ENCODE measurements around the gene MYO10.

The MYO10 gene

DNA sequence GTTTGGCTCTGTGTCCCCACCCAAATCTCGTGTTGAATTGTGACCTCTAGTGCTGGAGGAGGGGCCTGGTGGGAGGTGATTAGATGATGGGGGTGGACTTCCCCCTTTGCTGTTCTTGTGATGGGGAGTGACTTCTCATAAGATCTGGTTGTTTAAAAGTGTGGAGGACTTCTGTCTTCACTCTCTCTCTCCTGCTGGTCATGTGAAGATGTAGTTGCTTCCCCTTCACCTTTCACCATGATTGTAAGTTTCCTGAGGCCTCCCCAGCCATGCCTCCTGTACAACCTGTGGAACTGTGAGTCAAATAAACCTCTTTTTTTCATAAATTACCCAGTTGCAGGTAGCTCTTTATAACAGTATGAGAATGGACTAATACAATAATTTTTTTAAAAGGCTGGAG is 10.6 kb upstream of the MYO10 start:
- ChIA-PET CTCF (interaction anchor here (0.6 kb wide), 1 partner anchor 46 kb away, joined by 3 read pairs; no protein-coding TSS in a partner anchor), POLR2A (no interaction called here)
- no peak for TF ChIP-seq CTBP1 (IDR thresholded peaks at IDR 0.05; ENCODE audit: borderline replicate concordance)
- no peak for TF ChIP-seq LEF1 (IDR thresholded peaks at IDR 0.05; ENCODE audit: borderline replicate concordance)
- TF ChIP-seq SUZ12 (IDR thresholded peaks at IDR 0.05) = no peak
- no peak for TF ChIP-seq ARNT (IDR thresholded peaks at IDR 0.05)
- TF ChIP-seq FOXM1 (IDR thresholded peaks at IDR 0.05; ENCODE audit: borderline replicate concordance) = no peak
- no peak for TF ChIP-seq NFRKB (IDR thresholded peaks at IDR 0.05)
- TF ChIP-seq SP1 (IDR thresholded peaks at IDR 0.05) = no peak
- TF ChIP-seq FOXA1 (IDR thresholded peaks at IDR 0.05) = no peak
- TF ChIP-seq PKNOX1 (IDR thresholded peaks at IDR 0.05) = no peak
- no peak for TF ChIP-seq L3MBTL2 (conservative IDR thresholded peaks at IDR 0.05)
- TF ChIP-seq ELF4 (IDR thresholded peaks at IDR 0.05) = no peak
- TF ChIP-seq ZNF384 (IDR thresholded peaks at IDR 0.05) = no peak
- TF ChIP-seq HDGF (IDR thresholded peaks at IDR 0.05; ENCODE audit: borderline replicate concordance) = no peak
- no peak for TF ChIP-seq TARDBP (IDR thresholded peaks at IDR 0.05)
- TF ChIP-seq BHLHE40 (IDR thresholded peaks at IDR 0.05; ENCODE audit: borderline replicate concordance) = no peak
- TF ChIP-seq FOXK2 (IDR thresholded peaks at IDR 0.05) = no peak
- DNase-seq (ENCODE audit: extremely low spot score) = no peak

GRCh38 chr5:16944816-16945562 is 8.9 kb upstream of the MYO10 start:
- TF ChIP-seq SUZ12 (IDR thresholded peaks at IDR 0.05) (no peak), LEF1 (IDR thresholded peaks at IDR 0.05; ENCODE audit: borderline replicate concordance) (no peak), FOXA1 (IDR thresholded peaks at IDR 0.05) (no peak), FOXK2 (IDR thresholded peaks at IDR 0.05) (no peak), FOXM1 (IDR thresholded peaks at IDR 0.05; ENCODE audit: borderline replicate concordance) (no peak), ELF4 (IDR thresholded peaks at IDR 0.05) (no peak), ZNF384 (IDR thresholded peaks at IDR 0.05) (no peak), L3MBTL2 (conservative IDR thresholded peaks at IDR 0.05) (no peak), HDGF (IDR thresholded peaks at IDR 0.05; ENCODE audit: borderline replicate concordance) (no peak), ARNT (IDR thresholded peaks at IDR 0.05) (no peak), CTBP1 (IDR thresholded peaks at IDR 0.05; ENCODE audit: borderline replicate concordance) (no peak)

DNA sequence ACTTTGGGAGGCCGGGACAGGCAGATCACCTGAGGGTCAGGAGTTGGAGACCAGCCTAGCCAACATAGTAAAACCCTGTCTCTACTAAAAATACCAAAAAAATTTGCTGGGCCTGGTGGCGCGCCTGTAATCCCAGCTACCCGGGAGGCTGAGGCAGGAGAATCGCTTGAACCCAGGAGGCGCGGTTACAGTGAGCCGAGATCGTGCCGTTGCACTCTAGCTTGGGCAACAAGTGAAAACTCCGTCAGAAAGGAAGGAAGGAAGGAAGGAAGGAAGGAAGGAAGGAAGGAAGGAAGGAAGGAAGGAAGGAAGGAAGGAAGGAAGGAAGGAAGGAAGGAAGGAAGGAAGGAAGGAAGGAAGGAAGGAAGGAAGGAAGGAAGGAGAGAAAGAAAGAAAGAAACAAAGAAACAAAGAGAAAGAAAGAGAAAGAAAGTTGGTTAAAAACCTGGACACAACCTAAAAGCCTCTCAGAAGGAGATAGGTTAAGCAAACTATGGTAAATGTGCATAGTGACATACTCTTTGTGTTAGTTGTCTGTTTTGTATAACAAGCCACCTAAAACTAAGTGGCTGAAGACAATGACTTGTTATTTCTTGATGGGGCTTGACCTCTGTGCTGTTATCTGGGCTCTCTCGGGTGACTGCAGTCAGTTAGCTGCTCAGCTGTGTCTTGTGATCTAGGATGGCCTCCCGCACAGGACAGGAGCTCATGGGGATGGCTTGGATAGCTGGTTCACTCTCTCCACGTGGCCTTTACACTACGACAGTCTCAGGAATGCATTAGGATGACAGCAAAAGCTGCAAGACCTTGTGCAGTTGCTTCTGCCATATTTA is 8.0 kb upstream of the MYO10 start:
- DNase-seq (ENCODE audit: extremely low spot score) = no peak
- ChIA-PET CTCF (no interaction called here), POLR2A (no interaction called here)
- no peak for TF ChIP-seq ARNT (IDR thresholded peaks at IDR 0.05)
- TF ChIP-seq PKNOX1 (IDR thresholded peaks at IDR 0.05) = no peak
- TF ChIP-seq FOXA1 (IDR thresholded peaks at IDR 0.05) = no peak
- no peak for TF ChIP-seq FOXK2 (IDR thresholded peaks at IDR 0.05)
- TF ChIP-seq LEF1 (IDR thresholded peaks at IDR 0.05; ENCODE audit: borderline replicate concordance) = no peak
- TF ChIP-seq BHLHE40 (IDR thresholded peaks at IDR 0.05; ENCODE audit: borderline replicate concordance) = no peak
- no peak for TF ChIP-seq ZNF384 (IDR thresholded peaks at IDR 0.05)
- TF ChIP-seq L3MBTL2 (conservative IDR thresholded peaks at IDR 0.05) = no peak

More at GRCh38 chr5:16944816-16945562, 8.9 kb upstream of the MYO10 start:
- DNase-seq (ENCODE audit: extremely low spot score) = no peak
- CTCF ChIA-PET = no interaction called here
- POLR2A ChIA-PET = interaction anchor here (0.6 kb wide), 1 partner anchor 12 kb away, joined by 3 read pairs; no protein-coding TSS in a partner anchor

- DNase-seq (ENCODE audit: extremely low spot score) = no peak
- ChIA-PET CTCF (no interaction called here), POLR2A (no interaction called here)
- no peak for TF ChIP-seq FOXM1 (IDR thresholded peaks at IDR 0.05; ENCODE audit: borderline replicate concordance)
- no peak for TF ChIP-seq SUZ12 (IDR thresholded peaks at IDR 0.05)
- no peak for TF ChIP-seq FOXA1 (IDR thresholded peaks at IDR 0.05)
- no peak for TF ChIP-seq TARDBP (IDR thresholded peaks at IDR 0.05)
- no peak for TF ChIP-seq SP1 (IDR thresholded peaks at IDR 0.05)
- no peak for TF ChIP-seq CTBP1 (IDR thresholded peaks at IDR 0.05; ENCODE audit: borderline replicate concordance)
- TF ChIP-seq PKNOX1 (IDR thresholded peaks at IDR 0.05) = no peak
- no peak for TF ChIP-seq L3MBTL2 (conservative IDR thresholded peaks at IDR 0.05)
- TF ChIP-seq BHLHE40 (IDR thresholded peaks at IDR 0.05; ENCODE audit: borderline replicate concordance) = no peak
- no peak for TF ChIP-seq ELF4 (IDR thresholded peaks at IDR 0.05)
- no peak for TF ChIP-seq LEF1 (IDR thresholded peaks at IDR 0.05; ENCODE audit: borderline replicate concordance)
- no peak for TF ChIP-seq ARNT (IDR thresholded peaks at IDR 0.05)
- TF ChIP-seq FOXK2 (IDR thresholded peaks at IDR 0.05) = no peak
- TF ChIP-seq ZNF384 (IDR thresholded peaks at IDR 0.05) = no peak
- TF ChIP-seq HDGF (IDR thresholded peaks at IDR 0.05; ENCODE audit: borderline replicate concordance) = no peak
- TF ChIP-seq NFRKB (IDR thresholded peaks at IDR 0.05) = no peak
Measured at GRCh38 chr5:16937503-16938161, 1.5 kb upstream of the MYO10 start.

DNA sequence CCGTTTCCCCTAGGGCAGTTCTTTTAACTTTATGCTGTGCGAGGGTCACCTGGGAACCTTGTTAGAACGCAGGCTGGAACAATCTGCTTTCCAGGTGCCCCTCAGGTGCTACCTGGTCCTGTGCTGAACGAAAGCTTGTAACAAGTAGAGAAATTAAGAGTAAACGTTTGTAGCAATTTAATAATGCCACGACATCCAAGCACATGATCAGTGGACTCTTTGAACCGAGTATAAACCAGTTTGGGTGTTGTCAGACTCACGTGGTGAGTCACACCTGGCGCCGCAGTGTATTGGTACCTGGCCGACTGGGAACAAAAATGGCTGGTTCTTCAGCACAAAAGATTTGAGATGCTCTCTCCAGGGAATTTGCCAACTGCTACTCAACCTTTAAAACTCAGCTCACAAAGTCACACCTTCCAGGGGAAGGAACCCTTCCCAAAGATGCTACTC is 926 bp upstream of the MYO10 start:
- TF ChIP-seq PKNOX1 (IDR thresholded peaks at IDR 0.05) (no peak), ZNF384 (IDR thresholded peaks at IDR 0.05) (no peak), LEF1 (IDR thresholded peaks at IDR 0.05; ENCODE audit: borderline replicate concordance) (no peak), L3MBTL2 (conservative IDR thresholded peaks at IDR 0.05) (no peak), NFRKB (IDR thresholded peaks at IDR 0.05) (no peak), FOXK2 (IDR thresholded peaks at IDR 0.05) (no peak), FOXA1 (IDR thresholded peaks at IDR 0.05) (no peak), HDGF (IDR thresholded peaks at IDR 0.05; ENCODE audit: borderline replicate concordance) (no peak), BHLHE40 (IDR thresholded peaks at IDR 0.05; ENCODE audit: borderline replicate concordance) (no peak), CTBP1 (IDR thresholded peaks at IDR 0.05; ENCODE audit: borderline replicate concordance) (no peak), ARNT (IDR thresholded peaks at IDR 0.05) (no peak), SP1 (IDR thresholded peaks at IDR 0.05) (no peak), ELF4 (IDR thresholded peaks at IDR 0.05) (no peak)
- DNase-seq (ENCODE audit: extremely low spot score) = no peak
- POLR2A ChIA-PET = interaction anchor here (1.1 to 1.3 kb wide), 2 partner anchors 18 to 42 kb away, joined by 3 to 6 read pairs; no protein-coding TSS in a partner anchor
- CTCF ChIA-PET = interaction anchor here (1.3 to 1.6 kb wide), 2 partner anchors 146 to 196 kb away, joined by 3 to 7 read pairs; no protein-coding TSS in a partner anchor
